ENCODE results near the gene LRRC7. TPM values are rescaled to one million over a fixed set of nuclear protein-coding genes. Genes with fewer than 3 reads are reported as not detected.

LRRC7 gene
- polyA plus RNA-seq, 1 of the 3 experiments (the other 2 are of a cell fraction): 0.02 TPM

DNA sequence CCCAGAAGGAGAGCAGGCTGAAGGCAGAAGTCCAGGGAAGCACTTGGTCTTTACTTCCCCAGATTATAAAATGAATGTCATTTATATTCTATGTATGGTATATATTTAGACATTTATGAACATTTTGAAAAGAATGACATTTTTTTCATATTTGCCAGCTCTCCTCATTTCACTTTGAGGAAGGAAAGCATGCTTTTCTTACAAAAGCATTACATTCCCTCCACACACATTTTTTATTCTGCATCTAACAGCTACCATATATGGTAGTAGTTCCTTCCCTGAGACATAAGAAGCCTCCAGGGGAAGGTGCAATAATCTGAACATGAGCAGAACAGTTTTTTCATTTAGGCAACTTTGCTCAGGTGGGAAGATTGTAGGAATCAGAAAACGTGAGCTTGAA is 94.0 kb downstream of the LRRC7 start:
- Histone ChIP-seq H4K20me1 (ENCODE audit: insufficient read depth) (no peaks in the 10 kb centered on the region), H3K4me3 (ENCODE audit: low read depth in 2 of 2, low read length in 1 of 2) (no peak overlapping the region), H2AFZ (ENCODE audit: low read depth) (no peak overlapping the region), H3K27ac (ENCODE audit: low read depth in 2 of 2, low read length in 1 of 2) (no peak overlapping the region), H3K9me3 (no peaks in the 10 kb centered on the region), H3K79me2 (ENCODE audit: insufficient read depth) (no peaks in the 10 kb centered on the region), H3K9ac (no peak overlapping the region), H3K9me2 (no peaks in the 10 kb centered on the region), H3K4me2 (no peak overlapping the region), H3K36me3 (replicated peaks in 1 of 2; ENCODE audit: control insufficient read depth in 1 of 2, insufficient read depth in 2 of 2, low read length in 1 of 2) (no peaks in the 10 kb centered on the region), H3K4me1 (ENCODE audit: control insufficient read depth in 1 of 2, insufficient read depth in 2 of 2, low read depth in 1 of 2, low read length in 1 of 2) (no peaks in the 10 kb centered on the region), H3K27me3 (ENCODE audit: insufficient read depth) (no peaks in the 10 kb centered on the region), H3F3A (replicated peaks; ENCODE audit: insufficient read depth) (no peaks in the 10 kb centered on the region)
- WGBS (ENCODE audit: low lambda C conversion rate): 45% methylated on average over 1 of the region's 1 CpG
- TF ChIP-seq FOXJ3 (CRISPR knock-in tag; IDR thresholded peaks at IDR 0.05) (no peak), JUND (IDR thresholded peaks at IDR 0.05) (no peak), RXRA (IDR thresholded peaks at IDR 0.05; ENCODE audit: borderline replicate concordance, low read depth) (no peak), RFX5 (IDR thresholded peaks at IDR 0.05; ENCODE audit: low read length) (no peak), NRF1 (IDR thresholded peaks at IDR 0.05; ENCODE audit: low read depth, low read length) (no peak), MXI1 (IDR thresholded peaks at IDR 0.05; ENCODE audit: low read depth, low read length) (no peak), ELF1 (IDR thresholded peaks at IDR 0.05) (no peak), TAF1 (IDR thresholded peaks at IDR 0.05; ENCODE audit: borderline replicate concordance, low read depth, low read length) (no peak), EP300 (IDR thresholded peaks at IDR 0.05; ENCODE audit: borderline replicate concordance in 1 of 2, low read depth in 1 of 2, low read length in 1 of 2) (no peak), FOXM1 (IDR thresholded peaks at IDR 0.05; ENCODE audit: low read depth) (no peak), EZH2phosphoT487 (IDR thresholded peaks at IDR 0.05; ENCODE audit: borderline replicate concordance, low read depth) (no peak), MEF2A (IDR thresholded peaks at IDR 0.05; ENCODE audit: borderline replicate concordance, low read depth) (no peak), CHD2 (IDR thresholded peaks at IDR 0.05; ENCODE audit: low read length, partially characterized antibody) (no peak)
- TF ChIP-seq, protein P1, sequence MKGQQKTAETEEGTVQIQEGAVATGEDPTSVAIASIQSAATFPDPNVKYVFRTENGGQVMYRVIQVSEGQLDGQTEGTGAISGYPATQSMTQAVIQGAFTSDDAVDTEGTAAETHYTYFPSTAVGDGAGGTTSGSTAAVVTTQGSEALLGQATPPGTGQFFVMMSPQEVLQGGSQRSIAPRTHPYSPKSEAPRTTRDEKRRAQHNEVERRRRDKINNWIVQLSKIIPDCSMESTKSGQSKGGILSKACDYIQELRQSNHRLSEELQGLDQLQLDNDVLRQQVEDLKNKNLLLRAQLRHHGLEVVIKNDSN (IDR thresholded peaks at IDR 0.05; ENCODE audit: borderline replicate concordance, low read depth): no peak
- TF ChIP-seq, protein P2, sequence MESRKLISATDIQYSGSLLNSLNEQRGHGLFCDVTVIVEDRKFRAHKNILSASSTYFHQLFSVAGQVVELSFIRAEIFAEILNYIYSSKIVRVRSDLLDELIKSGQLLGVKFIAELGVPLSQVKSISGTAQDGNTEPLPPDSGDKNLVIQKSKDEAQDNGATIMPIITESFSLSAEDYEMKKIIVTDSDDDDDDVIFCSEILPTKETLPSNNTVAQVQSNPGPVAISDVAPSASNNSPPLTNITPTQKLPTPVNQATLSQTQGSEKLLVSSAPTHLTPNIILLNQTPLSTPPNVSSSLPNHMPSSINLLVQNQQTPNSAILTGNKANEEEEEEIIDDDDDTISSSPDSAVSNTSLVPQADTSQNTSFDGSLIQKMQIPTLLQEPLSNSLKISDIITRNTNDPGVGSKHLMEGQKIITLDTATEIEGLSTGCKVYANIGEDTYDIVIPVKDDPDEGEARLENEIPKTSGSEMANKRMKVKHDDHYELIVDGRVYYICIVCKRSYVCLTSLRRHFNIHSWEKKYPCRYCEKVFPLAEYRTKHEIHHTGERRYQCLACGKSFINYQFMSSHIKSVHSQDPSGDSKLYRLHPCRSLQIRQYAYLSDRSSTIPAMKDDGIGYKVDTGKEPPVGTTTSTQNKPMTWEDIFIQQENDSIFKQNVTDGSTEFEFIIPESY (IDR thresholded peaks at IDR 0.05; ENCODE audit: borderline replicate concordance, low read depth): no peak
- TF ChIP-seq, protein P3, sequence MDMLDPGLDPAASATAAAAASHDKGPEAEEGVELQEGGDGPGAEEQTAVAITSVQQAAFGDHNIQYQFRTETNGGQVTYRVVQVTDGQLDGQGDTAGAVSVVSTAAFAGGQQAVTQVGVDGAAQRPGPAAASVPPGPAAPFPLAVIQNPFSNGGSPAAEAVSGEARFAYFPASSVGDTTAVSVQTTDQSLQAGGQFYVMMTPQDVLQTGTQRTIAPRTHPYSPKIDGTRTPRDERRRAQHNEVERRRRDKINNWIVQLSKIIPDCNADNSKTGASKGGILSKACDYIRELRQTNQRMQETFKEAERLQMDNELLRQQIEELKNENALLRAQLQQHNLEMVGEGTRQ (IDR thresholded peaks at IDR 0.05; ENCODE audit: borderline replicate concordance, low read depth, low read length): no peak
- TF ChIP-seq, protein P4, sequence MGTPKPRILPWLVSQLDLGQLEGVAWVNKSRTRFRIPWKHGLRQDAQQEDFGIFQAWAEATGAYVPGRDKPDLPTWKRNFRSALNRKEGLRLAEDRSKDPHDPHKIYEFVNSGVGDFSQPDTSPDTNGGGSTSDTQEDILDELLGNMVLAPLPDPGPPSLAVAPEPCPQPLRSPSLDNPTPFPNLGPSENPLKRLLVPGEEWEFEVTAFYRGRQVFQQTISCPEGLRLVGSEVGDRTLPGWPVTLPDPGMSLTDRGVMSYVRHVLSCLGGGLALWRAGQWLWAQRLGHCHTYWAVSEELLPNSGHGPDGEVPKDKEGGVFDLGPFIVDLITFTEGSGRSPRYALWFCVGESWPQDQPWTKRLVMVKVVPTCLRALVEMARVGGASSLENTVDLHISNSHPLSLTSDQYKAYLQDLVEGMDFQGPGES (IDR thresholded peaks at IDR 0.05; ENCODE audit: low read depth, low read length): no peak
- TF ChIP-seq, protein P5, sequence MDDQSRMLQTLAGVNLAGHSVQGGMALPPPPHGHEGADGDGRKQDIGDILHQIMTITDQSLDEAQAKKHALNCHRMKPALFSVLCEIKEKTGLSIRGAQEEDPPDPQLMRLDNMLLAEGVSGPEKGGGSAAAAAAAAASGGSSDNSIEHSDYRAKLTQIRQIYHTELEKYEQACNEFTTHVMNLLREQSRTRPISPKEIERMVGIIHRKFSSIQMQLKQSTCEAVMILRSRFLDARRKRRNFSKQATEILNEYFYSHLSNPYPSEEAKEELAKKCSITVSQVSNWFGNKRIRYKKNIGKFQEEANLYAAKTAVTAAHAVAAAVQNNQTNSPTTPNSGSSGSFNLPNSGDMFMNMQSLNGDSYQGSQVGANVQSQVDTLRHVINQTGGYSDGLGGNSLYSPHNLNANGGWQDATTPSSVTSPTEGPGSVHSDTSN (IDR thresholded peaks at IDR 0.05): no peak
- TF ChIP-seq, protein P6, sequence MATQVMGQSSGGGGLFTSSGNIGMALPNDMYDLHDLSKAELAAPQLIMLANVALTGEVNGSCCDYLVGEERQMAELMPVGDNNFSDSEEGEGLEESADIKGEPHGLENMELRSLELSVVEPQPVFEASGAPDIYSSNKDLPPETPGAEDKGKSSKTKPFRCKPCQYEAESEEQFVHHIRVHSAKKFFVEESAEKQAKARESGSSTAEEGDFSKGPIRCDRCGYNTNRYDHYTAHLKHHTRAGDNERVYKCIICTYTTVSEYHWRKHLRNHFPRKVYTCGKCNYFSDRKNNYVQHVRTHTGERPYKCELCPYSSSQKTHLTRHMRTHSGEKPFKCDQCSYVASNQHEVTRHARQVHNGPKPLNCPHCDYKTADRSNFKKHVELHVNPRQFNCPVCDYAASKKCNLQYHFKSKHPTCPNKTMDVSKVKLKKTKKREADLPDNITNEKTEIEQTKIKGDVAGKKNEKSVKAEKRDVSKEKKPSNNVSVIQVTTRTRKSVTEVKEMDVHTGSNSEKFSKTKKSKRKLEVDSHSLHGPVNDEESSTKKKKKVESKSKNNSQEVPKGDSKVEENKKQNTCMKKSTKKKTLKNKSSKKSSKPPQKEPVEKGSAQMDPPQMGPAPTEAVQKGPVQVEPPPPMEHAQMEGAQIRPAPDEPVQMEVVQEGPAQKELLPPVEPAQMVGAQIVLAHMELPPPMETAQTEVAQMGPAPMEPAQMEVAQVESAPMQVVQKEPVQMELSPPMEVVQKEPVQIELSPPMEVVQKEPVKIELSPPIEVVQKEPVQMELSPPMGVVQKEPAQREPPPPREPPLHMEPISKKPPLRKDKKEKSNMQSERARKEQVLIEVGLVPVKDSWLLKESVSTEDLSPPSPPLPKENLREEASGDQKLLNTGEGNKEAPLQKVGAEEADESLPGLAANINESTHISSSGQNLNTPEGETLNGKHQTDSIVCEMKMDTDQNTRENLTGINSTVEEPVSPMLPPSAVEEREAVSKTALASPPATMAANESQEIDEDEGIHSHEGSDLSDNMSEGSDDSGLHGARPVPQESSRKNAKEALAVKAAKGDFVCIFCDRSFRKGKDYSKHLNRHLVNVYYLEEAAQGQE (IDR thresholded peaks at IDR 0.05; ENCODE audit: low read depth, low read length): no peak
- POLR2A ChIA-PET: no interaction called here
- CTCF ChIA-PET: no interaction called here
- no peak for DNase-seq

All from SK-N-SH (cell line).